Activated CD4-positive, alpha-beta T cell treated with anti-CD3 and anti-CD28 coated beads, Interleukin-2, amount 50 U/mL, for 48 hours (primary cell): Measurements from ENCODE around the gene HOXB6.

ENCODE experiments used
- DNase-seq, 2 experiments: peaks; one replicate each; pipeline ENCODE4 v3.0.0-alpha.2; 2020

Gene HOXB6

DNA sequence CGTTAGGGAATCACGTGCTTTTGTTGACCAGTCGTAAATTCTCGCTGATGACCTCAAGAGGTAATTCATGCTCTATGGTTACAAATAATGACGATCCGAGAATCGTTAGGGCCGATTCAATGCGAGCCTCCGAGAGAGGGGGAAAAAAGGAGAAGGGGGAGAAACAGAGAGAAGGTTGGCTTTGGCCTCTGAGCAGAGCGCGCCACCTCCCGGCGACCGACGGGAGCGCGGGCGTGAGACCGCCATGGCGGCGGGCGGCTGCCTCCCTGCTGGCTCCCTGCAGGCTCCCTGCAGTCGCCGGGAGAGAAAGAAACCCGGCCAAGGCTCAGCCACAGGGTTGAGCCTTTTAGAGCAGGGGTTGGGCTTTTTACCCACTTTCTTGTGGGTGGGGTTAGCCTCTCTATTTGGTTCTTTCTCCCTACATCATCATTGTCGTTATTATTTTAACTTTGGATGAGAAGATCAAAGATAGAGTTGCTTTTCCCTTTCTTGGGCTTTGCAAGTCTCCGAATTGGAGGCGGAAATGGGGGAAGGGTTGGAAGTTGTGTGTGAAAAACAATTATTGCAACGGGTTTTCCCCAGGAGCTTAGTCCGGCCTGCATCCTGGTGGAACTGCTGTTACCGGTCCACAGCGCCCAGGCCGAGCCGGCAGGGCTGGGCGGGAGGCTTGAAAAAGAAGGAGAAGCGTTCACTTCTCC, 10.8 kb downstream of the HOXB6 start:
- peak; percentile 86 to 88 for DNase-seq

DNA sequence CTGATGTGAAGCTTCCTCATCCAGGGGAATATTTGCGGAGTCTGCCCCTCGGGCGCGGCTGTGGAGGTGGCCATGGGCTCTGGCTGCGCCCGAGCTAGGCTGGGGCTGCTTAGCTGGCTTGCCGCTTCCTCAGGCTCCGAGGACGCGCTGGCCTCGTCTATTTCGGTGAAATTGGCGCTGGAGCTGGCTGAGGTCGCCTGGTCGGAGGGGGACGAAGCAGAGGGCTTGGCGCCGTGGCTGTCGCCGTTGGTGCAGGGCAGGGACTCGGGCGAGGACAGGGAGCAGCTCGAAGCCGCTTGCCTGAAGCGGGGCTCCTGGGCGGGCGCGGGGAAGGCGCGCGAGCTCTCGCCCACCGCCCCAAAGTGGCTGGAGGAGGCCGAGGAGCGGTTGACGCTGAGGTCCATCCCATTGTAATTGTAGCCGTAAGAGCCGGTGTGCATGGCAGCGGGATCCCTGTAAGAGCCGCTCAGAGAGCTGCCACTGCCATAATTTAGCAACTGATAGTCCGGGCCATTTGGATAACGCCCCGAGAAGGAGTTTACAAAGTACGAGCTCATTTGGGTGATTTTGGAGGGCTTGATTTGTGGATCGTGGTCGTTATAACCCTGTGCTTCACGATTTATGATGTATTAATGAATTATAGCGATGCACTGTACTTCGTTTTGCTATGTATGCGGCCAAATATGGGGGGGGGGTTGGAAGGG, 11.5 kb downstream of the HOXB6 start, which contains the start of gene HOXB5:
HOXB5 (minus strand) TSS at position 654 of the 704 bp plus-strand sequence; CDS start at position 557, 97 bp downstream.
- DNase-seq: peak in 1 of 2 experiments; percentile 47

DNA sequence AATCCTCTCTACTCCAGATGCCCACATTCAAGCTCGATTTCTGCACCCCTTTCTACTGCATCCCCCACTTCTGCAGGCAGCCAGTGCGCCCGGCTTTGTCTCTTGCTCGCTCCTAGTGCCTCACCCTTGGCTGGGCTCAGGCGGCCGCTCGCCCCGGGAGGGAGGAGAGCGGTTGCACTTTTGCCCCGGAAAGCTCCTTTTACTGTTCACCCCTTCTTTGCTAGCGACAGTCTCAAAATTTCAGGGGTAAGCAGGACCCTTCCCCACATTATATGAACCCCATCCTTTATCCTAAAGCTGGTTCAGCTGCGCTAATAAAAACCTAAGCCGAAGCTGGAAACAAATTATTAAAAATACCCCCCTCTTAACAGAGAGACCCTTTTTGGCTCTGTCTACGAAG, 12.2 kb downstream of the HOXB6 start:
- DNase-seq: no peak

DNA sequence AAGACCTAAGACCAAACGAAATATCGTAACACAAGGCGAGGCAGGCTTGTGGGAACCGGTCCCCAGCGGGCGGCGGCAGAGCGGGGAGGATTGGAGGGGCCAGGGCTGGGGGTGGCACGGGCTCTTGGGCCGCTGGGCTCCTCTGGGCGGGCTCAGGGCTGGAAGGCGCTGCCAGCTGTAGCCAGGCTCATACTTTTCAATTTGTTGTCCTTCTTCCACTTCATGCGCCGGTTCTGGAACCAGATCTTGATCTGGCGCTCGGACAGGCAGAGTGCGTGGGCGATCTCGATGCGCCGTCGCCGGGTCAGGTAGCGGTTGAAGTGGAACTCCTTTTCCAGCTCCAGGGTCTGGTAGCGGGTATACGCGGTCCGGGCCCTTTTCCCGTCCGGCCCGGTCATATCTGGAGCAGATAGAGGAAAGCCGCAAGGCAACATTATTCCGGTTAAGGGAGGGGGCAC, 12.7 kb downstream of the HOXB6 start:
- no peak for DNase-seq

DNA sequence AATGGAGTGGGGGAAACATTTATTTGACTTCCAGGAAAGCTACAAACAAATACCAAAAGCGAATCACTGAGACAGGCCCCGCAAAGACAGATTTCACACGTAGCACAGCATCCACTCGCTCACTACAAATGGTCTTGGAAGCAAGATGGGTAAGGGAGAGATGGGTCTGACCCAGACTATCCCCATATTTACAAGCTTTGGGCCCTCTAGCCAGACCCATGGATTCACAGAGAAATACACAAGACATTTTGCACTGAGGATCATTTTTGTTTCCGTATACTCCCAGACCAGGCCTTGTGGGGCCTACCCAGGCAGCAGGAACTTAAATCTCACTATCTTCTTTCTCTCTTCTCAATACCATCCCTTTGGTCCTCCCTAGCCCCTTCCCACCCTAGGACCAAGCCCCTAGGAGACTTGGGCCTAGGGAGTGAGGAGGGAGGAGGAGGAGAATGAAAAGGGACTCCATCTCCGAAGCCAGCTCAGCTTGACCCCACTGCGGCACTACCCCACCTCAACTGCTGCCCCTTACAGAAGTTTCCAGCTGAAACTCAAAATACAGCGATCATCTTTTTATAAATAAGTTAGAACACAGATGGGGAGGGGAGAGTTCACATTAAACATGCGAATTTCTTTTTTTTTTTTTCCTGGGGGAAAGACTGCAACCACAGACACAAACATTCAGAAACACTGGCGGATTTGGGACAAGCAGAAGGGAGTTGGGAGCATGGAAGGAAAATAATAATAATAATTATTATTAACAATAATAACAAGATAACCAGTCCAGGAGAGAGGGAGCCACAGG, 13.3 kb downstream of the HOXB6 start:
- no peak for DNase-seq

DNA sequence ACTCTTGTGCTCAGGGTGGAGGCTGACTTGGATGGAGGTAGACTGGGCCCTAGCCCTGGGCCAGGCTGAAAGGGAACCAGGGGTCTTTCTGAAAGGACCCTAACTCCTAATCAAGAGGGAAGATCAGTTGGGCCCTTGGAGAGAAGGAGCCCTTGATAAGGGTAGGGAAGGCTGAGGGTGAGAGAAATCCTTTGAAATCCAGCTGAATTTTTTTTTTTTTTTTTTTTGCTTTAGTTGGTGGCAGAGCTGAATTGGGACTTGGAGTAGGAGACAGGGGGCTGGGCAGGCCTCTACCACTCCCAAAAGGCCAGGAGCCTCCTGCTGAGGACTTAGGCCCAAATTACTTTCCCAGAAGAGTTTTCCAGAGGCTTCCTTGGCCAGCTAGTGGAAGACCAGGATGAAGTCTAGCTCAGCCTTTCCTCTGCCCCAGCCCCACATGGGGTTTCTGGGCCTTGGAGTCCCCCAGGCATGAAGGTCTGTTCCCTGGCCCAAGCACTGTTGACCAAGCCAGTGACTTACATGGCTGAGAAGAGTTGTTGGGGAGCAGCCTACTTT, 14.1 kb downstream of the HOXB6 start:
- no peak for DNase-seq

DNA sequence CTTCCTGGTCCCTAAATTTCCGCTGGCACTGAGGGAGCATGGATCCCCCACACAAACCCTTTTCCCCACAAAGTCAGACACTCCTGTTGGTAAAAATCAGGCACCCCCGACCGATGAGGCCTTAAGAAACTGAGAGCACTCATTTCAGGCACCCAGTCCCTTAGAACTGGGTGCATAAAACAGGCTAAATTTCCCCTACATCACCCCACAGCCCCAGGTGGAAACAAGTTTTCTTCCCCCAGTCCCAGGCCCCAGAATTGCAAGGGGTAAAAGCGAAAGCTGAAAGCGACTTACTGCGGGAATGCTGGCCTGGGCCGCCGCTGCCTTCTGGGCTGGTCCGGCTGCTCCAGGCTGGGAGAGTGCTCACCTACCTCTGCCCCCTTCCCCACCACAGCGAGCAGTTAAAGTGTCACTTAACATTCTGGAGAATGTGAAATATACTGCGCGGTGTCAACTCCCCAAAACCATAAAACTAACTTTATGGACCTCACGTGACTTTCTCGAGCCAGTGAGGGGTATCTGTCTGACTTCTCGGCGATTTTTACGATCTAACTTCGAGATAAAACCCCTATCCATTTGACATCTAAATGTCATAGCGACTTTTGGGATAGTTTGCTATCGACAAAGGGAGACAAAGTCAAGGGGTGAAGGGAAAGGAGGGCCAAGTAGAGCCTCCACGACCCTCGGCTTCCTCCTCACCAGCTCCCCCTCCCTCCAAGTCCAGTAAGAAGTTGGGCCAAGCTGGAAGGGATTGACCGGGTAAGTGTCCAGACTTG, 14.8 kb downstream of the HOXB6 start, which contains the start of gene HOXB3:
HOXB3 (minus strand) TSS at position 411 of the 776 bp plus-strand sequence. CDS start 37,767 bp downstream, outside the sequence.
- DNase-seq: no peak

DNA sequence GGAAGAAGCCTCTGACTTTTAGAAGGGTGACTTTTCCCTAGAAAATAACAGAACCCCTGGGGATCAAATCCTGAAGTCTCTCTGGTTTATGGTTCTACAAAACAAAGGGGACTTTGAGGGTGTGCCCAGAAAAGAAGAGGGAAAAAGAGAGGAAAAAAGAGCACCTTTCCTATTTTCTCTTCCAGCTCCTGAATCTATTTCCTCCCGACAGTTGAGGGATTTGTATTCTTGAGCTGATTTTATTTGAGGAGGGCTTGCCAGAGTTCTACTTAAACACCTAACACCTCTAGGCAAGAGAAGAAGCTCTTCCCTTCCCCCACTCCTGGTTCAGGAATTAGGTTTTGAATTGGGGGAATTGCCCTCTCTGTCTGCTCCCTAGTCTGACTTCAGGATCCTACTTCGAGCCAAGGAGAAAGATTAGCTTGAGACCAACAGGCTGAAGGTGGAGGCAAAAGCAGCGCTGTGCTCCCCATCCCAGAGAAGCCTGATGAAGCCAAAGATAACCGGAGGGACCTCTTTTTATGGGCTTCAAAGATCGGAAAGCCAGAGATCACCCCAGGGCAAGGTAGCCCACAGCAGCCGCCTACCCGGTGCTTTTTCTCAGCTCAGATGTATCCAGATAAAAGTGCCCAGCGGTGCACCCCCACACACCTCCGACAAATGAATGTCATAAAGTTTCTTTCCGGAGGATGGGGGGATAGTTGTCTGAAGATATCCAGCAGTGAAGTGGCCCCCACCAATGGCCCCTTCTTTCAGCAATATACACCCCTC, 15.5 kb downstream of the HOXB6 start:
- no peak for DNase-seq

DNA sequence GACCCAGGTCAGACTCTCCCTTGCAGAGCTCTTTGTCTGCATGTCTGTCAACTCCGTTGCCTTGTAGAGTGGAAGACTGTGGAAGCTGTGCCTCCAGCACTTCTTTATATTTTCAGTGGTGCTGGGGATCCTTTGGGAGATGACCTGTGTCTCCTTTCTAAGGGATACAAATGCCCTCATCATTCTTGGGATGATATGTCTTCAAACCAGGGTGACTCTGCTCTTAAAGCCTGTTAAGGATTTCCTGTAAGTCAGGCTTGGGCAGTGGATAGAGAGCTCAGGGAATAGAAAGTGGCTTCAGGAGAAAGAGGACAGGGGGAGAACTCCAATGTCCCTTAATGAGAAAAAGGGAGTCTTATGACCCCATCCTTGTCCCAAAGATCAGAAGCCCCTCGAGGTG, 16.3 kb downstream of the HOXB6 start:
- no peak for DNase-seq

DNA sequence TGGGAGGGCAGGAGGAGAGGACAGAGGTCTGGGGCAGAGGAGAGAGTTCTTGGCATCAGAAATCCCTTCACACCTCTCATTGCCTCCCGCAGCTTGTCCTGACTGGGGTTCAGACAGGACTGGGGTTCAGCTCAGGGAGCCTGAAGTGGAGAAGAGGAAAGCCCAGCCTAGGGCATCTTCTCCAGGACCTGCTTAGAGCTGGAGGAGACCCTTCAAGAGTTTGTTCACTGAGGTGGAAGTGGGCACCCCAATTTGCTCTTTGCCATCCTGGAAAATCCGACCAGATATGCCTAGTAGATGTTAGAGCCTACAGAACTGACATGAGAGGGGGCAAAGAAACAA, 16.7 kb downstream of the HOXB6 start:
- no peak for DNase-seq

DNA sequence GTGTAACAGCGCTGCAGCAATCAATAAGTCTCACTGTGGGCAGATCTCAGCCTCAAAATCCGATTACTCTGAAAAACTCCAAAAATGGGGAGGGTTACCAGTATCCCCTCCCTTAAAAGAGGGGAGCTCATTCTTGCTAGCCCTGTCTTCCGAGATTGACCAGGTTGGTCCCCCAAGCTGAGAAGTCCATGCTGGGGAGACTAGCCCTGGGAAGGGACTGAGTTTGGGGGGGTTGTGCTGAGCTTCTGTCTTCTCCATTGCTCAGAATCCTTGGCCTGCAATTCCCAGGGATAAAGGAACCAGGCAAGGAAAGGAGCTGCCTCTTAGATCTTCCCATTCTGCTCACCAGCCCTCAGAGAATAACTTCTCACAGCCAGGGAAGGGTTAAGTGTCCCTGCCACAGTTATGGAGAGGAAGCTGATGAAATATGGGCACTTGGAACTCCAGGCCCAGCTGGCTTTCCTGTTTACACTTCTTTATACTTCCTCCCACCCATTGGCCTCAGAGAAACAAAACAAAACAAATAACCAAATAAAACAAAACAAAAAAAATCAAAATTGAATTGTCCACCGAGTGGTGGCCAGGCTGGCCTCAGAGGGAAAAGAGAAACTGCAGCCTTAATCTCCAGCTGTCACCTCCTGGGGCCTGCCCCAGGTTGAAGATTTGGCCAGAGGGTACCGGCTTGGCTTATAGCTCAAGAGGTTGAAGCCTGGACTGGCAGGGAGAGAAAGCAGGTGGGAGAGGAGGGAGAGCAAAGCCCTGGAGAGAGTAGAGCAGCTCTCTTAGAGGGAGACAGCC, 17.3 kb downstream of the HOXB6 start:
- no peak for DNase-seq

DNA sequence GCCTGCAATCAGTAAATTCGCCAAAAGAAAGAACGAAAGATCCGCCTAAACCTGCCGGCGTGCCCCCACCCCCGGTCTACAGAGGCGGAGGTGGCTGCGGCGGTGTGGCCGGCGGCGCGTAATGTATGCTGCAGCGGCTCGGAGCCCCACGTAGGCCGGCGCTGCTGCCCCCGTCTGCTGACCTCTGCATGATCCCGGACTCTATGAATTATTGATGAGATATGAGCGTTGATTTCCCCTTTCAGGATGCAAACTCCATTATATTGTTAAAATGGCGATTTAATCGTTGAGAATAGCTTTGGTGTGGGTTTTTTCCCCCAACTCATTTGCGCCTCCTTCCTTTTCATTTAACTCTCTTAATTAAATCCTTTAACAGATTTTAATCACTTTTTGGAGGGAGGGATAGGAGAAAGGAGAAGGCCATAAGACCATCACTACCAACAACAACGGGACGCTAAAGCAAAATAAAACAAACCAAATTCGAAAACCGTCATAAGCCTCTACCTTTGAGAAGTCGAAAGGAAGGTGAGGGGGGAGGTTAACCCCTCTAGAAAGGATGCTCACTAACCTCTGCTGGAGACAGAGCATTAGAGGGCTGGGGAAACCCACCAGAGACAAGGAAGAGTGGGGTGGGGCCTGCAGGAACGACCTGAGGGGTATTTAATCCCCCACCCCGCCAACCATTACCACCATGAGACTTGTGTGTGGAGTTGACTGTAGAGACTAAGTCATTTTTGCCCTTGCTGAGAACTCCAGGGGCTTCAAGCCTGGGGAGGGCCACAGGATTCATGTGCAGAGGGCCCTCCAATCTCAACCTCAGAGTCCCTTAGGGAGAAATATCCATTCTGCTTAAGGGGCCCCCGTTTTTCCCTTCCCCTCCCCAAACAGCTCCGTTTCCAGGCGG, 18.2 kb downstream of the HOXB6 start:
- DNase-seq: peak; percentile 35 to 48

DNA sequence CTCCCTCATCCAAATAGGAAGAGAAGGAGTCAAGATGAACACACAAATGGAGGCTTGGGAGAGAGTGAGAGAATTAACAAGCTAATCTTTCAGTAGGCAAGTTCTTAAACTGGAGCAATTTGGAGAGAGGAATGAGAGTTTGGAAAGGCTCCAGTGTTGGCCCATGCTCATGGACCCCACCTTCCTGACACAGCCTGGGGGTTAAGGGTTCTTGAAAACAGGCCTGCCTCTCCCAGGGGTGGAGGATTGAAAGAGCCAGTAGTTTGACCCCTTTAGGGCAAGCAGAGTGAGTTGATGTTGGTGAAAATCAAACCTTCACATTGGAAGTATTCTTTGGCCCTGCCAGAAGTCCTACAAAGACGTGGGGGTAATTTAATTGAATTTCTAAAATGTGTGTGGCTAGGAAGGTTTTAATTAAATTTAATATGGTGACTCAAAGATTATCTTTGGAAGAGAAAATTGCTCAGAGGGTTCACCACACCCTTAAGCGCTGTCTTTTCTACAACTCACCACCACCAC, 20.5 kb downstream of the HOXB6 start:
- no peak for DNase-seq

DNA sequence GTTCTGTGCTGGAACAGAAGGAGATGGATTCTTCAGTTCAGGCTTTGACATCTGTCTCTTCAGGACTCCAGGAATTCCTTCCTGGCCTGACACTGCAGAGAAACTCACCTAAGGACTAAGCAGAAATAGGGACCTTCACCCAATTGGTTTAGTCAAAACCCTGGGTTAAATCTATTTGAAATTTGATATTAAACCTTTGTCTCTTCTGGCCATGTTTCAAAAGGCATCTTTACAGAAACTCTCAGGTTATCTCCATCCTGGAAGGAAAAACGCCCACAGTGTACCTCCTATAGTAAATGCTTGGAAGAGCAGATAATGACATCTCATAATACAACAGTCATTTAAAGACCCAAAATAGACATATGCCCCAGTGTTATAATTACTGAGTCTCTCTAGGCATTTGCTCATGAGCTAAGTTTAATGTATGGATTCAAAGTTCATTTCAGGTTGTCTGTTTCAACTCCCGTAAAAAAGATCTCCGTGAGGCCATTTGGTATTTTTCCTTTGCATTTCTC, 21.0 kb downstream of the HOXB6 start:
- DNase-seq: no peak

DNA sequence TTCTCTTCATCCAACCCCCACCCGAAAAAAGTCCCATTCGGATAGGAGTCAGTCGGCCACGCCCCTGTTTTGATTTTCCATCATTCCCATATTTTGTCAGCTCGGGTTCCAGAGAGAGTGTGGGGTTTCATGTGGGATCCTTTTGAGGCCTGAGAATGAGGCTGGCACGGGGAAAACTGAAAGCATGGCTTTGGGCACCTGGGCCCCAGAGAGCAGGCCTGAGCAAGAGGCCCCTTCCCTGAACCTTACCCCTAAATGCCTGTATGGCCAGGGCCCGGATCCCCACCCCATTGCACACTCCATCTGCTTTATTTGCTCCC, 22.1 kb downstream of the HOXB6 start:
- no peak for DNase-seq

DNA sequence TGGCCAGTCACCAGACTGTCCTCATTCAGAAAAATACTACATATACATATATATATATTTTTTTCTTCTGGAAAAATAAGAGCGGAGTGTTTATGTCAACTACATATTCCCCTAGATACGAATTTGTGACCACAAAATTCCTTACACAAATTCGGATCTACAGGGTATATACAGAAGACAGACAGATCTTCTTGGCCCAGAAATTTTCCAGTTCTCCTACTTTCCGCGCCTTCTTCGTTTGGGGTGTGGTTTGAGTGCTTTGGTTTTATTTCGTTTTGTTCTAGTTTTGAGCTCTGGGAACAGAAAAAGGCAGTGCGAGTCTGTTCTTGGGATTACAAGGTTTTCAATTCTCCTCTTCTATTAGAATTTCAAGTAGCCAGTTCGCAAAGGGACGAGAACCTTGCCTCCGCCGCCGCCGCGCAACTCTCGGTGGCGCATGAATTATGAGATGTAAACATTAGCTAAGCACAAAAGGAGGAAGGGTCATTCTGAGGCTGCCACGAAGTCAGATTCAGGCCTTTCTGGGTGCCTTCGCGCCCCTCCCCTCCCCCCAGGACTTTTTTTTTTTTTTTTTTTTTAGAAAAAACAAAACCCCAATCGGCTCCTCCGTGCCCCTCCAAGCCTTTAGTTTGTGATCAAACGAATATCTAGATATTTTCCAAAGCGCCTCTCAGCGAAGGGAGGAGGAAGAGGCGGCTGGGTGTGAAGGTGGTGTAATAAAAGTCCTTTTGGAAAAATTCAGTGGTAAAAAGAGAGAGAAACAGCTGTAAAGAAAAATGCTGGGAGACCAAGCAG, 24.8 kb downstream of the HOXB6 start:
- no peak for DNase-seq

DNA sequence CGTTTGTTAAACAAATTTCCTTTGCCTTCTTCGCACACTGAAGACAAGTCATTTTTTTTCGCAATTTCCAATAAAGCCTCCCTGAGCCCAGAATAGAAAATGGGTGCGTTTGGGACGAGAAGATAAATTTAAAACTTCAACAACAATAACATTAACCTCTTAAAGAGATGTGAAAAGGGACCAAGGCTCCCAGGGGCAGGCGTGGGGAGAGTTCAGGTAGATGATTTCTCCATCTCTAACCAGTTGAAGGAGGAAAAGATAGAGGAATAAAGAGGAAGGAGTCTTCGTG, 25.4 kb downstream of the HOXB6 start:
- no peak for DNase-seq

DNA sequence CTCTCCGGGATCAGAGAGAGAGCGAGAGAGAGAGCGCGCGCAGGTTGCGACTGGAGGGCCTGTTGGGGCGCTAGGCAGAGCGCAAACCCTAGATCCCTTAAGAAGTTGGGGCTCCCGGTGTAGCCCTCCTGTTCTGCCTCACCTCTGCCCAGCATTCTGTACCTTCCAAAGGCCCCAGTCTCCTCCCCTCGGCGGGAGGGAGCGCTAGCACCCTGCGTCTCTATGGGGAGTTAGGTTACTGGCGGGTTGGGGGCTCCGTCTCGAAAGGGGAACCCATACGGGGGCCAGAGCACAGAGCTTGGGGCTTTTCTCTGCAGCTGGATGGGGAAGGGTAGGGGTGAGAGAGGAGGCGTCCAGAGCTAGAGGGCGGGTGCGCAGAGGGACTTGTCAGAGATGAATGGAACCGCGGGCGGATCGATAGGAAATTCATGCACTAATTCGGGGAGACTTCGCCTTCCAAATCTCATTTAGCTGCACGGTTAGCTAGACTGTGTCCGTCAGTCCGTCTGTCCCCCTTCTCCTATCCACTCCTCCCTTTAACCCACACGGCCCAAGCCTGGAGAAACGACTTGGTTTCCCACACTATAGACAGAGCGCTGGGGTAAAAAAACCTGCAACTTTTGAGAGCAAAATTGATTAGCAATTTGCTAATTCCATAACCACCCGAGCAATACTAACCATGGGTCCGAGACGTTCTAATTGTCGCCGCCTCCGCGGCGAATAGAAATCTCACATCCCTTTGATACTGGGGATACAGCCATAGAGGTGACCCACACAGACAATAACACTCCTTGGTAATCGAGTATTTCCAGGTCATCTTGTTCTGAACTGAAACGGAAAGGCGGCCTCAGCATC, 25.9 kb downstream of the HOXB6 start:
- DNase-seq: peak; percentile 29 to 38
